C4-2B (cell line): ENCODE data around the gene UVRAG.

Experiments
- ZFX ChIP-seq: fragments of 450-650 bp; IDR thresholded peaks from 2 replicates; pipeline ENCODE4 v1.6.1; 2017
- TF ChIP-seq, protein P1 (sequence below): fragments of 450-650 bp; conservative IDR thresholded peaks from 2 replicates; pipeline ENCODE4 v1.5.1; 2017; ENCODE audit warnings: mild to moderate bottlenecking

- TF ChIP-seq, protein P1, sequence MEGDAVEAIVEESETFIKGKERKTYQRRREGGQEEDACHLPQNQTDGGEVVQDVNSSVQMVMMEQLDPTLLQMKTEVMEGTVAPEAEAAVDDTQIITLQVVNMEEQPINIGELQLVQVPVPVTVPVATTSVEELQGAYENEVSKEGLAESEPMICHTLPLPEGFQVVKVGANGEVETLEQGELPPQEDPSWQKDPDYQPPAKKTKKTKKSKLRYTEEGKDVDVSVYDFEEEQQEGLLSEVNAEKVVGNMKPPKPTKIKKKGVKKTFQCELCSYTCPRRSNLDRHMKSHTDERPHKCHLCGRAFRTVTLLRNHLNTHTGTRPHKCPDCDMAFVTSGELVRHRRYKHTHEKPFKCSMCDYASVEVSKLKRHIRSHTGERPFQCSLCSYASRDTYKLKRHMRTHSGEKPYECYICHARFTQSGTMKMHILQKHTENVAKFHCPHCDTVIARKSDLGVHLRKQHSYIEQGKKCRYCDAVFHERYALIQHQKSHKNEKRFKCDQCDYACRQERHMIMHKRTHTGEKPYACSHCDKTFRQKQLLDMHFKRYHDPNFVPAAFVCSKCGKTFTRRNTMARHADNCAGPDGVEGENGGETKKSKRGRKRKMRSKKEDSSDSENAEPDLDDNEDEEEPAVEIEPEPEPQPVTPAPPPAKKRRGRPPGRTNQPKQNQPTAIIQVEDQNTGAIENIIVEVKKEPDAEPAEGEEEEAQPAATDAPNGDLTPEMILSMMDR = no peak
- no peak for TF ChIP-seq ZFX
These were observed 14.8 kb upstream of the UVRAG start for GRCh38 chr11:75800136-75800675.
